Esophagus squamous epithelium (tissue), 5 donors: ENCODE results near the gene ZNF407. TPM values are rescaled to one million over a fixed set of nuclear protein-coding genes. Genes with fewer than 3 reads are reported as not detected.

Experiments used
- DNase-seq: peaks from one replicate; lab custom pipeline; 2025; lab: John Stamatoyannopoulos, UW
- H3K27ac ChIP-seq, 4 donors: fragments of 200-600 bp; sonication (generic); one replicate each; pipeline ENCODE4 v1.5.1; 2016 to 2019; ENCODE audit warnings: mild to moderate bottlenecking in 1 of 4
- H3K27me3 ChIP-seq, 4 donors: fragments of 200-600 bp; sonication (generic); 1 replicate in 3 of 4; 2 replicates in 1 of 4; pipeline versions ENCODE4 v1.5.1 to v1.6.0; 2017 to 2021; ENCODE audit warnings: antibody characterized with exemption in 1 of 4
- H3K36me3 ChIP-seq, 3 donors: fragments of 200-600 bp; sonication (generic); one replicate each; pipeline ENCODE4 v1.5.1; 2016 to 2019
- H3K4me1 ChIP-seq, 3 donors: fragments of 200-600 bp; sonication (generic); one replicate each; pipeline ENCODE4 v1.5.1; 2017 to 2019
- H3K4me3 ChIP-seq, 4 donors: fragments of 200-600 bp; sonication (generic); 1 replicate in 3 of 4; 2 replicates in 1 of 4; pipeline ENCODE4 v1.5.1; 2016 to 2019; ENCODE audit warnings: mild to moderate bottlenecking in 2 of 4, moderate library complexity in 1 of 4
- H3K9me3 ChIP-seq, 3 donors: fragments of 200-600 bp; sonication (generic); one replicate each; pipeline ENCODE4 v1.5.1; 2016 to 2019
- CTCF ChIP-seq, 6 experiments: fragments of 450-650 bp in 4 of 6; fragments of 200-600 bp in 2 of 6; sonication (generic) in 2 of 6; IDR thresholded peaks; one replicate each; pipeline ENCODE4 v1.5.1; 2016 to 2019; ENCODE audit warnings: antibody characterized with exemption in 6 of 6, mild to moderate bottlenecking in 4 of 6, moderate library complexity in 4 of 6
- POLR2A ChIP-seq, 4 donors: fragments of 450-650 bp; IDR thresholded peaks; one replicate each; pipeline ENCODE4 v1.6.1; 2017; ENCODE audit warnings: antibody characterized with exemption in 4 of 4, mild to moderate bottlenecking in 4 of 4, moderate library complexity in 3 of 4
- WGBS, 2 donors: methylation state at CpG; one replicate each; pipeline ENCODE4 v1.1.5; 2018; 5-methylcytosine and 5-hydroxymethylcytosine counted together
- intact Hi-C: fragments of 100-400 bp; cut with DNase I; formaldehyde crosslinking; loops from one replicate; pipeline ENCODE4 v1.15.0; 2022
- total RNA-seq, 4 donors: library from RNA; depleted of rRNA; stranded (reverse); fragments of >200 nt; gene quantifications; one replicate each; pipeline ENCODE4 v1.1.0, GENCODE V29; 2016
- donor health status: DM: yes; HTN: yes; CAD: no.

The ZNF407 gene
- total RNA-seq, 4 donors from 2014 or later = 6.4 to 21.2 (median 13.1) TPM

- H3K4me3 ChIP-seq = no peak overlapping the region
- intact Hi-C loops = no loop called here
- no peak overlapping the region for H3K27ac ChIP-seq
- H3K9me3 ChIP-seq = no peaks in the 10 kb centered on the region
- H3K4me1 ChIP-seq = peaks cover 0 to 19% (median 0%) of the 10 kb centered on the region in 3 donors
- TF ChIP-seq CTCF (IDR thresholded peaks at IDR 0.05) (no peak), POLR2A (IDR thresholded peaks at IDR 0.05) (no peak)
- no peak for DNase-seq
- no peaks in the 10 kb centered on the region for H3K27me3 ChIP-seq
- H3K36me3 ChIP-seq = peaks cover 0 to 12% (median 0%) of the 10 kb centered on the region in 3 donors
- WGBS, 2 donors = 71 to 74% methylated on average over 5 of the region's 5 CpGs
Observed at GRCh38 chr18:74916773-74917393, 319.2 kb downstream of the ZNF407 start.

GRCh38 chr18:74918276-74918790 is 320.7 kb downstream of the ZNF407 start:
- peak overlapping the region in 2 of 4 donors; percentile 27 to 58 for H3K27ac ChIP-seq
- no peak for DNase-seq
- H3K4me1 ChIP-seq = peaks cover 0 to 19% (median 0%) of the 10 kb centered on the region in 3 donors
- no peak for TF ChIP-seq CTCF (IDR thresholded peaks at IDR 0.05)
- no peak for TF ChIP-seq POLR2A (IDR thresholded peaks at IDR 0.05)
- no peak overlapping the region for H3K4me3 ChIP-seq
- H3K36me3 ChIP-seq = peaks cover 0 to 12% (median 0%) of the 10 kb centered on the region in 3 donors
- intact Hi-C loops = no loop called here
- no peaks in the 10 kb centered on the region for H3K27me3 ChIP-seq
- 56 to 66% methylated on average over 3 of the region's 3 CpGs for WGBS, 2 donors
- no peaks in the 10 kb centered on the region for H3K9me3 ChIP-seq

DNA sequence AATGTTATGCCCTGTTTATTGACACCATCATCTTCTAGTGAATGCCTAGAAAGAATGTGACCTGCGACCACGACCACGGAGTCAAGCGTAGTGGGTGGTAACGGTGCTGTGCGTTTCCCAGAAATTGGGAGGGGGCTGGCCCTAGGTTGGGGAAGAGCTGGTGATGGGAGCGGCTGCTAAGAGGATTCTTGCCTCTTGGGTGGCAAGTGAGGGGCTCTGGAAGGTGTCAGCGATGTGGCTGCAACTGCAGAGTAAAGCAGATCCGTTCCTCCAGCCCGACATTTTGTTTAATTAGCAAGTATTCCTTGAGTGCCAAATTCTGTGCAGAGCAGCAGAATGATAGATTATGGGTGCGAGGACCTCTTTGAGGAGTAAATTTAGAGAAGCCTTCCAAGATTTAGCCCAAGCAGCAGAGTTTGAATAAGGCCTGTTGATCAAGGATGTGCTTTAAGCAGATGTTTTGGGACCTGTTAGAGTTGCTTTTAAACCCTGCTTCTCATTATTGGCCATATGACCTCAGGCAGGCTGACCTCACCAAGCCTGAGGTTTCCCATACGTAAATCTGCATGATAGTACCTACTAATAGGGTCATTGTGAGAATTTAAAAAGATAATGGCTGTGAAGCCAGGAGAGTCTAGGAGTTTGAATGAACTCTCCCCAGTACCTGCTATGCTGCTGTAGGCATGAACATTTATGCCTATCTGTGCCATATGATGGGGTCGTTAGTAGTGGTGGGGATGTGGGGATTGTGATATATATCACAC is 323.6 kb downstream of the ZNF407 start:
- Histone ChIP-seq H3K36me3 (peaks cover 0 to 12% (median 0%) of the 10 kb centered on the region in 3 donors), H3K9me3 (no peaks in the 10 kb centered on the region), H3K4me3 (no peak overlapping the region), H3K4me1 (peaks cover 0 to 19% (median 0%) of the 10 kb centered on the region in 3 donors), H3K27ac (no peak overlapping the region), H3K27me3 (no peaks in the 10 kb centered on the region)
- intact Hi-C loops = no loop called here
- WGBS, 2 donors = 94 to 97% methylated on average over 11 to 13 of the region's 13 CpGs
- DNase-seq = no peak
- no peak for TF ChIP-seq POLR2A (IDR thresholded peaks at IDR 0.05)
- no peak for TF ChIP-seq CTCF (IDR thresholded peaks at IDR 0.05)

GRCh38 chr18:74926051-74926450 is 328.4 kb downstream of the ZNF407 start:
- Histone ChIP-seq H3K4me1 (no peaks in the 10 kb centered on the region), H3K4me3 (no peak overlapping the region), H3K27ac (no peak overlapping the region), H3K27me3 (no peaks in the 10 kb centered on the region), H3K36me3 (peaks cover 0 to 4% (median 0%) of the 10 kb centered on the region in 3 donors), H3K9me3 (no peaks in the 10 kb centered on the region)
- TF ChIP-seq POLR2A (IDR thresholded peaks at IDR 0.05) (no peak), CTCF (IDR thresholded peaks at IDR 0.05) (no peak)
- intact Hi-C loops = no loop called here
- no peak for DNase-seq
- WGBS, 2 donors = 94 to 98% methylated on average over 2 of the region's 2 CpGs
